PC-3 (cell line): ENCODE results near the gene ADD1.

Experiments
- EZH2 ChIP-seq: fragments of 300-600 bp; sonication (generic); IDR thresholded peaks from one replicate; pipeline ENCODE4 v1.6.1; 2017; ENCODE audit warnings: antibody characterized with exemption, mild to moderate bottlenecking, low read length; ENCODE audit not compliant: unreplicated experiment
- EZH2phosphoT487 ChIP-seq: fragments of 300-600 bp; sonication (generic); IDR thresholded peaks from 2 replicates; pipeline ENCODE4 v1.6.1; 2018; ENCODE audit warnings: mild to moderate bottlenecking, antibody characterized with exemption, low read length, borderline replicate concordance
- TF ChIP-seq, protein P1 (sequence below): fragments of 300-600 bp; sonication (generic); conservative IDR thresholded peaks from 2 replicates; pipeline ENCODE4 v1.5.1; 2017; ENCODE audit warnings: antibody characterized with exemption, low read depth, mild to moderate bottlenecking, low read length

DNA sequence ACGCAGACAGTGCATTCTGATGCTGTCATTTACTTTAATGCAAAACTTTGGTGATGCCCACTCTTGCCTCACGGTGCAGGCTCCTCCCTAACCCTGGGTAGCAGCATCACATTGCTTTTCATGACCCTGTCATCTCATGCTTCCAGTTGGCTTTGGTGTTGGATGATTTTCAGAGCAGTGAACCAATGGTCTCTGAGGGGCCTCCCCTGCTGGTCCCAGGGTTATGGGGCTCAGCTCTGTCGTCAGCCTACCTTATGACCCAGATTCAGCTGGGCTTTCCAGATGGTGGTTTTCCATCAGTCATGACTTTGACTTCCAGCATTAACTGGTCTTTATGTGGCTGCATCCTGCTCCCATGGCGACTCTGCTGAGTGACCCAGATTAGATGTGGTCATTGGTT, 63.6 kb downstream of the ADD1 start:
- TF ChIP-seq, protein P1, sequence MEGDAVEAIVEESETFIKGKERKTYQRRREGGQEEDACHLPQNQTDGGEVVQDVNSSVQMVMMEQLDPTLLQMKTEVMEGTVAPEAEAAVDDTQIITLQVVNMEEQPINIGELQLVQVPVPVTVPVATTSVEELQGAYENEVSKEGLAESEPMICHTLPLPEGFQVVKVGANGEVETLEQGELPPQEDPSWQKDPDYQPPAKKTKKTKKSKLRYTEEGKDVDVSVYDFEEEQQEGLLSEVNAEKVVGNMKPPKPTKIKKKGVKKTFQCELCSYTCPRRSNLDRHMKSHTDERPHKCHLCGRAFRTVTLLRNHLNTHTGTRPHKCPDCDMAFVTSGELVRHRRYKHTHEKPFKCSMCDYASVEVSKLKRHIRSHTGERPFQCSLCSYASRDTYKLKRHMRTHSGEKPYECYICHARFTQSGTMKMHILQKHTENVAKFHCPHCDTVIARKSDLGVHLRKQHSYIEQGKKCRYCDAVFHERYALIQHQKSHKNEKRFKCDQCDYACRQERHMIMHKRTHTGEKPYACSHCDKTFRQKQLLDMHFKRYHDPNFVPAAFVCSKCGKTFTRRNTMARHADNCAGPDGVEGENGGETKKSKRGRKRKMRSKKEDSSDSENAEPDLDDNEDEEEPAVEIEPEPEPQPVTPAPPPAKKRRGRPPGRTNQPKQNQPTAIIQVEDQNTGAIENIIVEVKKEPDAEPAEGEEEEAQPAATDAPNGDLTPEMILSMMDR: no peak
- TF ChIP-seq EZH2phosphoT487: no peak
- no peak for TF ChIP-seq EZH2
